Adrenal gland (tissue), 12 donors: ENCODE data around the gene BRCA2. TPM values are rescaled to one million over a fixed set of nuclear protein-coding genes. Genes with fewer than 3 reads are reported as not detected.

Experiments
- DNase-seq, 7 donors: peaks; one replicate each; pipeline ENCODE4 v3.0.0-alpha.2; 2019 to 2020
- H3K27ac ChIP-seq, 5 donors: fragments of 200-600 bp; sonication (generic) in 4 of 5; 1 replicate in 3 of 5; 2 replicates in 2 of 5; pipeline versions ENCODE4 v1.5.1 to v1.8.0; 2016 to 2020; ENCODE audit warnings: mild to moderate bottlenecking in 1 of 5
- H3K27me3 ChIP-seq: fragments of 200-600 bp; 2 replicates; pipeline ENCODE4 v1.8.0; 2021
- H3K36me3 ChIP-seq, 2 donors: fragments of 200-600 bp; replicated peaks in 1 of 2; 1 replicate in 1 of 2; 2 replicates in 1 of 2; pipeline versions ENCODE4 v1.5.1 to v1.8.0; 2018 to 2022
- H3K4me1 ChIP-seq, 2 donors: fragments of 200-600 bp; replicated peaks in 1 of 2; 1 replicate in 1 of 2; 2 replicates in 1 of 2; pipeline versions ENCODE4 v1.5.1 to v1.8.0; 2018 to 2021
- H3K4me3 ChIP-seq, 4 donors: fragments of 200-600 bp; sonication (generic) in 3 of 4; one replicate each; pipeline ENCODE4 v1.5.1; 2016 to 2018
- H3K9me3 ChIP-seq, 3 donors: fragments of 200-600 bp; sonication (generic) in 1 of 3; replicated peaks in 1 of 3; 1 replicate in 2 of 3; 2 replicates in 1 of 3; pipeline versions ENCODE4 v1.5.1 to v1.8.0; 2016 to 2021
- POLR2A ChIP-seq, 2 donors: fragments of 450-650 bp; IDR thresholded peaks; one replicate each; pipeline ENCODE4 v1.6.1; 2017; ENCODE audit warnings: antibody characterized with exemption in 2 of 2, mild to moderate bottlenecking in 2 of 2, moderate library complexity in 1 of 2
- WGBS, 4 donors: extraction: QIAGEN DNeasy Blood & Tissue Kit in 2 of 4; methylation state at CpG; one replicate each; pipeline versions ENCODE4 v1.1.5 to v1.1.7; 2013 to 2017; 5-methylcytosine and 5-hydroxymethylcytosine counted together
- intact Hi-C, 2 donors: fragments of 100-400 bp; cut with DNase I; formaldehyde crosslinking; loops; one replicate each; pipeline versions ENCODE4 v1.14.1 to v1.15.0; 2022 to 2023
- polyA plus RNA-seq, 3 donors: library from polyadenylated mRNA; stranded (reverse); fragments of 200-250 nt in 2 of 3; fragments of 350-450 nt in 1 of 3; fragmentation: Illumina TruSeq in 1 of 3; extraction: RNeasy Lipid Tissue Mini Kit (QIAGEN cat#74804) in 1 of 3; gene quantifications; one replicate each; pipeline ENCODE4 v1.2.3, GENCODE V29; 2013 to 2014
- total RNA-seq, 9 donors: library from RNA; depleted of rRNA in 4 of 9; stranded (reverse); fragments of >200 nt in 4 of 9; fragments of 120-200 nt in 1 of 9; fragmentation: NEBNext Ultra II Directional in 1 of 9; extraction: Animal tissue kit (Norgen Biotek cat#: 25700) in 1 of 9; gene quantifications; one replicate each; pipeline versions ENCODE4 v1.1.0 to v1.2.4, GENCODE V29; 2013 to 2023
- TF ChIP-seq, protein P1 (sequence below), 6 experiments: fragments of 450-650 bp in 4 of 6; fragments of 200-600 bp in 2 of 6; sonication (generic) in 1 of 6; IDR thresholded peaks; 1 replicate in 5 of 6; 2 replicates in 1 of 6; pipeline versions ENCODE4 v1.5.1 to v1.8.0; 2016 to 2021; ENCODE audit warnings: antibody characterized with exemption in 6 of 6, mild to moderate bottlenecking in 2 of 6, moderate library complexity in 1 of 6
- donor health status: healthy with polysubstance abuse.
- donor health status: Bipolar disorder and iron deficiency.
- donor health status: DM: yes; HTN: yes; CAD: no.
- donor health status: DM: no; HTN: no; CAD: no.
- donor health status: DM: no; HTN: no; CAD: no.
- donor health status: DM: yes; HTN: yes; CAD: no.

BRCA2 gene
- total and polyA plus RNA-seq, 12 donors, result 0.07 to 4.5 (median 1.2) TPM

DNA sequence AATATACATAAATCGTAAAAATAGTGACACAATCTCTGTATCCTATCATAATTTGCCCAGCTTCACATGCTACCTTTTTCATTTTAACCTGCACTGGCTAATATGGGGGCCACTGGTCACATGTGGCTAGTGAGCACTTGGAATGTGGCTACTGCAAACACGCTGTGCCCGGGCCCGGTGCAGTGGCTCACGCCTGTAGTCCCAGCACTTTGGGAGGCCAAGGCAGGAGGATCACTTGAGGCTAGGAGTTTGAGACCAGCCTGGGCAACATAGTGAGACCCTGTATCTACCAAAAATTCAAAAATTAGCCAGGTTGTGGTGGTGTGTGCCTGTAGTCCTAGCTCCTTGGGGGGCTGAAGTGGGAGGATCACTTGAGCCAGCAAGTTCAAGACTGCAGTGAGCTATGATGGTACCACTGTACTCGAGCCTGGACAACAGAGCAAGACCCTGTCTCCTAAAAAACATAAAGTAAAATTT is 114.2 kb downstream of the BRCA2 start:
- intact Hi-C loops, result loop anchor here in 1 of 2 donors (10.0 kb wide), 1 partner anchor 105 kb away; the partner anchor contains the start of gene N4BP2L2
- Histone ChIP-seq H3K27ac (peak overlapping the region in 3 of 5 donors; percentile 81 to 93 (median 87)), H3K9me3 (no peaks in the 10 kb centered on the region), H3K27me3 (no peaks in the 10 kb centered on the region), H3K4me3 (no peak overlapping the region), H3K36me3 (no peaks in the 10 kb centered on the region), H3K4me1 (peaks cover 0 to 21% of the 10 kb centered on the region in 2 donors)
- 93 to 98% (median 96%) methylated on average over 3 to 6 of the region's 6 CpGs for WGBS, 4 donors
- DNase-seq, result no peak
- TF ChIP-seq POLR2A (IDR thresholded peaks at IDR 0.05), result no peak
- TF ChIP-seq, protein P1, sequence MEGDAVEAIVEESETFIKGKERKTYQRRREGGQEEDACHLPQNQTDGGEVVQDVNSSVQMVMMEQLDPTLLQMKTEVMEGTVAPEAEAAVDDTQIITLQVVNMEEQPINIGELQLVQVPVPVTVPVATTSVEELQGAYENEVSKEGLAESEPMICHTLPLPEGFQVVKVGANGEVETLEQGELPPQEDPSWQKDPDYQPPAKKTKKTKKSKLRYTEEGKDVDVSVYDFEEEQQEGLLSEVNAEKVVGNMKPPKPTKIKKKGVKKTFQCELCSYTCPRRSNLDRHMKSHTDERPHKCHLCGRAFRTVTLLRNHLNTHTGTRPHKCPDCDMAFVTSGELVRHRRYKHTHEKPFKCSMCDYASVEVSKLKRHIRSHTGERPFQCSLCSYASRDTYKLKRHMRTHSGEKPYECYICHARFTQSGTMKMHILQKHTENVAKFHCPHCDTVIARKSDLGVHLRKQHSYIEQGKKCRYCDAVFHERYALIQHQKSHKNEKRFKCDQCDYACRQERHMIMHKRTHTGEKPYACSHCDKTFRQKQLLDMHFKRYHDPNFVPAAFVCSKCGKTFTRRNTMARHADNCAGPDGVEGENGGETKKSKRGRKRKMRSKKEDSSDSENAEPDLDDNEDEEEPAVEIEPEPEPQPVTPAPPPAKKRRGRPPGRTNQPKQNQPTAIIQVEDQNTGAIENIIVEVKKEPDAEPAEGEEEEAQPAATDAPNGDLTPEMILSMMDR (IDR thresholded peaks at IDR 0.05), result no peak

DNA sequence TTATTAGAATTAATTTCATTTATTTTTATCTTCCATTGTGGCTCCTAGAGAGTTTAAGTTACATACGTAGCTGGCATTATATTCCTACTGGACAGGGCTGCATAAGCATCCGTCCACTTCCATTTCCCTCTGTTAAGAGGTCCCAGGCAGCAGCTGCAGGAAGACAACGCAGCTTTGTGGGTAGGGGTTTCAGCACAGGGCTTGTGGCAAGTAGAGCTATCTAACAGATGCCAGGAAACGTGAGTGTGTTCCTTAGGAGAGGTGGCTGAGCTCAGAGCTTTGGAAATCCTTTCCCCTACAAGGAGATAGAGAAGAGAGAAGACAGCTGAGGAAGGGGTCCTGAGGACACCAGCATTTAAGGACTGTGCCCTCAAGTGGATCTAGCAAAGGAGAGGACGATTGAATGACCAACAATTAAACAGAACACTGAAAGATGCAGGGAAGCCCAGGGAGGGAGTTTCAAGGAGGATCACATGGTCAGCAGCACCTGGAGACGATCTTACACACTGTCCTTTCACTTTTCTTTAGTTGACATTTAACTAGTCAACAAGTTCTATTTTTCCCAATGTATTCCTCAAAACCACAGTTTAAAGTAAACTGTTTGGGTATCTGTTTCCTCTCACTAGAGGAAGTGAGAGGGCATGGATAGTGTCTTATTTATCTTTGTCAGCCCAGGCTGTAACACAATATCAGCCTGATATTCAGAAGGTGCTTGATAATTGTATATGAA is 114.9 kb downstream of the BRCA2 start:
- Histone ChIP-seq H3K27me3 (no peaks in the 10 kb centered on the region), H3K9me3 (no peaks in the 10 kb centered on the region), H3K27ac (no peak overlapping the region), H3K36me3 (no peaks in the 10 kb centered on the region), H3K4me1 (peaks cover 0 to 21% of the 10 kb centered on the region in 2 donors), H3K4me3 (no peak overlapping the region)
- DNase-seq, result no peak
- 67 to 77% (median 77%) methylated on average over 6 of the region's 6 CpGs for WGBS, 4 donors
- TF ChIP-seq, protein P1 (IDR thresholded peaks at IDR 0.05), result no peak
- TF ChIP-seq POLR2A (IDR thresholded peaks at IDR 0.05), result no peak
- intact Hi-C loops, result no loop called here

DNA sequence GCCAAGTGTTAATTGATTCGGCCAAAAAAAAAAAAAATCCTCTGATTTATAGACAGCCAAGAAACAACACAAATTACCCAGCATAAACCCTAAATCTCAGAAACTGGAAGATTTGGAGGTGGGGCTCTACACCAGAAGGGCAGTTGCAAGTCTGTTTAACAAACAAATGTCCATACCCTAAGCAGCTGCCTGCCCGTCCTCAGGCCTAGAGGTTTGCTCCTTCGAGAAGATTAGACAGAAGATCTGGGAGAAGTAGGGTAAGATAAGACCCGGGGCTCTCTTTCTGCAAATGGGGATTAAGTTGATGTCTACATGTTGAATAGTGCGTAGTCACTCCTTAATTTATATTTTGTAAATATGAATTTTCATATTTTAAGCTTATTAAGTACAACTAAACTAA is 116.1 kb downstream of the BRCA2 start:
- intact Hi-C loops, result no loop called here
- WGBS, 4 donors, result 93 to 96% (median 96%) methylated on average over 5 of the region's 5 CpGs
- Histone ChIP-seq H3K27ac (no peak overlapping the region), H3K4me3 (no peak overlapping the region), H3K9me3 (no peaks in the 10 kb centered on the region), H3K4me1 (peaks cover 0 to 12% of the 10 kb centered on the region in 2 donors), H3K27me3 (no peaks in the 10 kb centered on the region), H3K36me3 (no peaks in the 10 kb centered on the region)
- TF ChIP-seq, protein P1 (IDR thresholded peaks at IDR 0.05), result no peak
- TF ChIP-seq POLR2A (IDR thresholded peaks at IDR 0.05), result no peak
- DNase-seq, result no peak

DNA sequence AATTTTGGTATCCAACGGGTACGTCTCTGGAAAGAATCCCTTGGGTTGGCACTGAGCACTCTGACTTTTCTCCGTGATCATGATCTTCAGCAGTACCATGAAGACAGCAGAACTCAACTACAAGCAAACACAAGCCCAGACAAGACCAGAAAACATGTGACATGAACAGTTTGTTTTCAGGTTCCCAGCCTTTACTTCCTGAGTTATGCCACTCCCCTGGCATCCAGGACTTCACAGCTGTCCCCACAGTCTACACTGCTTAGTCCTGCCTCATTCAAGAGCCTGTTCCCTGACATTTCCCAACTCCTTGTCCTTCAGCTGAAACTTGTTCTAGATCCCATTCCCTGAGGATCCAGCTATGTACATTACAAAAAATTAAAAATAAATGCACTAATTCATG is 117.5 kb downstream of the BRCA2 start:
- Histone ChIP-seq H3K4me3 (no peak overlapping the region), H3K27me3 (no peaks in the 10 kb centered on the region), H3K36me3 (no peaks in the 10 kb centered on the region), H3K4me1 (peaks cover 0 to 8% of the 10 kb centered on the region in 2 donors), H3K9me3 (no peaks in the 10 kb centered on the region), H3K27ac (no peak overlapping the region)
- TF ChIP-seq POLR2A (IDR thresholded peaks at IDR 0.05), result no peak
- TF ChIP-seq, protein P1 (IDR thresholded peaks at IDR 0.05), result no peak
- DNase-seq, result no peak
- 95 to 96% (median 95%) methylated on average over 3 of the region's 3 CpGs for whole genome bisulfite sequencing, 4 donors
- intact Hi-C loops, result no loop called here
